Mesenchymal stem cell (in vitro differentiated cells and primary cell): ENCODE measurements around the gene ATXN7.

Experiments used
- DNase-seq: peaks from one replicate; pipeline ENCODE4 v3.0.0-alpha.2; 2013
- H2AFZ ChIP-seq: one replicate; pipeline ENCODE4 v1.6.1; 2013; ENCODE audit warnings: low read depth, mild to moderate bottlenecking, control low read depth, inconsistent platforms, low read length, moderate library complexity
- H2AK5ac ChIP-seq: 2 replicates; pipeline ENCODE4 v1.6.1; 2013; ENCODE audit warnings: low read length, moderate library complexity, mild to moderate bottlenecking, inconsistent platforms; ENCODE audit not compliant: severe bottlenecking
- H2BK120ac ChIP-seq: one replicate; pipeline ENCODE4 v1.6.1; 2013; ENCODE audit warnings: low read depth, mild to moderate bottlenecking, inconsistent platforms, low read length, moderate library complexity
- H2BK12ac ChIP-seq, 2 experiments: one replicate each; pipeline ENCODE4 v1.6.1; 2013; ENCODE audit warnings: inconsistent platforms in 2 of 2, low read length in 2 of 2, mild to moderate bottlenecking in 2 of 2, moderate library complexity in 2 of 2, control low read depth in 1 of 2
- H2BK15ac ChIP-seq: one replicate; pipeline ENCODE4 v1.6.1; 2013; ENCODE audit warnings: mild to moderate bottlenecking, low read depth, inconsistent platforms; ENCODE audit not compliant: poor library complexity, severe bottlenecking
- H2BK5ac ChIP-seq: 2 replicates; pipeline ENCODE4 v1.6.1; 2013; ENCODE audit warnings: low read depth, mild to moderate bottlenecking, low read length, control low read depth, inconsistent platforms; ENCODE audit not compliant: poor library complexity, severe bottlenecking
- H3K14ac ChIP-seq, 2 experiments: one replicate each; pipeline ENCODE4 v1.6.1; 2013; ENCODE audit warnings: inconsistent platforms in 2 of 2, low read length in 2 of 2, control low read depth in 1 of 2, mild to moderate bottlenecking in 1 of 2, moderate library complexity in 1 of 2
- H3K18ac ChIP-seq, 2 experiments: one replicate each; pipeline ENCODE4 v1.6.1; 2013; ENCODE audit warnings: inconsistent platforms in 2 of 2, low read length in 2 of 2, control low read depth in 1 of 2, low read depth in 1 of 2, mild to moderate bottlenecking in 1 of 2
- H3K23ac ChIP-seq, 2 experiments: one replicate each; pipeline ENCODE4 v1.6.1; 2013; ENCODE audit warnings: inconsistent platforms in 2 of 2, low read length in 2 of 2, mild to moderate bottlenecking in 2 of 2, moderate library complexity in 2 of 2, control low read depth in 1 of 2
- H3K27ac ChIP-seq: 2 replicates; pipeline ENCODE4 v1.5.1; 2013; ENCODE audit warnings: mild to moderate bottlenecking, moderate library complexity, low read length, control low read depth, inconsistent platforms; ENCODE audit not compliant: poor library complexity, severe bottlenecking
- H3K27me3 ChIP-seq, 2 experiments: 2 replicates each; pipeline versions ENCODE4 v1.6.1 to v1.7.0; 2013; ENCODE audit warnings: low read length in 2 of 2, mild to moderate bottlenecking in 2 of 2, moderate library complexity in 2 of 2, control low read depth in 1 of 2, inconsistent platforms in 1 of 2; ENCODE audit not compliant: control insufficient read depth in 1 of 2, insufficient read depth in 1 of 2
- H3K36me3 ChIP-seq, 2 experiments: 2 replicates each; pipeline versions ENCODE4 v1.6.1 to v1.7.0; 2013; ENCODE audit warnings: low read length in 2 of 2, control low read depth in 1 of 2, inconsistent platforms in 1 of 2, low read depth in 1 of 2, mild to moderate bottlenecking in 1 of 2; ENCODE audit not compliant: insufficient read depth in 2 of 2, control insufficient read depth in 1 of 2
- H3K4ac ChIP-seq, 2 experiments: one replicate each; pipeline ENCODE4 v1.6.1; 2013; ENCODE audit warnings: inconsistent platforms in 2 of 2, low read length in 2 of 2, mild to moderate bottlenecking in 2 of 2, moderate library complexity in 2 of 2, control low read depth in 1 of 2, low read depth in 1 of 2
- H3K4me1 ChIP-seq: 2 replicates; pipeline ENCODE4 v1.6.1; 2013; ENCODE audit warnings: low read depth, low read length, control low read depth; ENCODE audit not compliant: control insufficient read depth, insufficient read depth
- H3K4me2 ChIP-seq: 2 replicates; pipeline ENCODE4 v1.6.1; 2013; ENCODE audit warnings: low read length, mild to moderate bottlenecking, inconsistent platforms; ENCODE audit not compliant: poor library complexity, severe bottlenecking
- H3K4me3 ChIP-seq, 2 experiments: 2 replicates each; pipeline versions ENCODE4 v1.5.1 to v1.7.0; 2013; ENCODE audit warnings: low read length in 2 of 2, mild to moderate bottlenecking in 2 of 2, control low read depth in 1 of 2, low read depth in 1 of 2; ENCODE audit not compliant: insufficient read depth in 1 of 2
- H3K79me1 ChIP-seq: replicated peaks from 2 replicates; pipeline ENCODE4 v1.6.1; 2013; ENCODE audit warnings: mild to moderate bottlenecking, control low read depth, low read length, inconsistent platforms; ENCODE audit not compliant: poor library complexity, severe bottlenecking
- H3K9ac ChIP-seq: 2 replicates; pipeline ENCODE4 v1.7.0; 2013; ENCODE audit warnings: mild to moderate bottlenecking, low read length, moderate library complexity
- H3K9me3 ChIP-seq: 2 replicates; pipeline ENCODE4 v1.7.0; 2013; ENCODE audit warnings: mild to moderate bottlenecking, low read length; ENCODE audit not compliant: control insufficient read depth
- H4K8ac ChIP-seq: one replicate; pipeline ENCODE4 v1.6.1; 2013; ENCODE audit warnings: inconsistent platforms, mild to moderate bottlenecking, low read length, moderate library complexity
- H4K91ac ChIP-seq: one replicate; pipeline ENCODE4 v1.6.1; 2013; ENCODE audit warnings: mild to moderate bottlenecking, low read length, inconsistent platforms
- WGBS: methylation state at CpG from one replicate; pipeline ENCODE4 v1.1.7; 2013; ENCODE audit warnings: mixed read lengths; 5-methylcytosine and 5-hydroxymethylcytosine counted together

The ATXN7 gene

GRCh38 chr3:63905731-63906620 is 42.3 kb downstream of the ATXN7 start:
- Histone ChIP-seq H3K36me3 (peaks cover 0 to 28% of the 10 kb centered on the region in 2 experiments), H2BK12ac (no peak overlapping the region), H3K14ac (no peak overlapping the region), H4K8ac (no peak overlapping the region), H2BK5ac (no peak overlapping the region), H2AFZ (no peak overlapping the region), H3K4me2 (no peak overlapping the region), H2BK120ac (no peak overlapping the region), H3K4me1 (no peaks in the 10 kb centered on the region), H3K27ac (no peak overlapping the region), H3K9me3 (no peaks in the 10 kb centered on the region), H3K79me1 (peaks cover 19% of the 10 kb centered on the region), H3K4me3 (no peak overlapping the region), H3K9ac (no peak overlapping the region), H4K91ac (no peak overlapping the region), H2AK5ac (no peak overlapping the region), H2BK15ac (no peak overlapping the region), H3K27me3 (no peaks in the 10 kb centered on the region), H3K23ac (no peak overlapping the region), H3K18ac (no peak overlapping the region), H3K4ac (no peak overlapping the region)
- 98% methylated on average over 3 of the region's 4 CpGs for whole genome bisulfite sequencing
- no peak for DNase-seq

- Histone ChIP-seq H2BK120ac (no peak overlapping the region), H3K4me2 (no peak overlapping the region), H3K9ac (peak overlapping the region; percentile 13), H2BK5ac (no peak overlapping the region), H3K27me3 (no peaks in the 10 kb centered on the region), H3K18ac (no peak overlapping the region), H2BK15ac (no peak overlapping the region), H3K4me1 (peaks cover 3% of the 10 kb centered on the region), H3K36me3 (peaks cover 0 to 18% of the 10 kb centered on the region in 2 experiments), H3K79me1 (peaks cover 17% of the 10 kb centered on the region), H3K4me3 (no peak overlapping the region), H3K23ac (no peak overlapping the region), H2AK5ac (no peak overlapping the region), H3K4ac (no peak overlapping the region), H3K9me3 (no peaks in the 10 kb centered on the region), H4K8ac (no peak overlapping the region), H3K14ac (no peak overlapping the region), H2BK12ac (no peak overlapping the region), H4K91ac (no peak overlapping the region), H2AFZ (no peak overlapping the region), H3K27ac (no peak overlapping the region)
- WGBS, result 81% methylated on average over 2 of the region's 2 CpGs
- DNase-seq, result peak; percentile 65
Observed at GRCh38 chr3:63908081-63908736, 44.5 kb downstream of the ATXN7 start.

GRCh38 chr3:63908776-63909175 is 45.1 kb downstream of the ATXN7 start:
- no peak overlapping the region for H3K14ac ChIP-seq
- H2BK5ac ChIP-seq, result no peak overlapping the region
- peaks cover 0 to 18% of the 10 kb centered on the region in 2 experiments for H3K36me3 ChIP-seq
- H3K4me1 ChIP-seq, result peaks cover 4% of the 10 kb centered on the region
- H2AK5ac ChIP-seq, result no peak overlapping the region
- H3K18ac ChIP-seq, result no peak overlapping the region
- H2AFZ ChIP-seq, result no peak overlapping the region
- H3K79me1 ChIP-seq, result peaks cover 17% of the 10 kb centered on the region
- H4K91ac ChIP-seq, result no peak overlapping the region
- H2BK12ac ChIP-seq, result no peak overlapping the region
- no peak overlapping the region for H3K27ac ChIP-seq
- no peaks in the 10 kb centered on the region for H3K9me3 ChIP-seq
- no peak overlapping the region for H4K8ac ChIP-seq
- H3K4me2 ChIP-seq, result no peak overlapping the region
- DNase-seq, result no peak
- no peak overlapping the region for H3K23ac ChIP-seq
- 100% methylated on average over 1 of the region's 1 CpG for WGBS
- H3K4me3 ChIP-seq, result no peak overlapping the region
- H3K4ac ChIP-seq, result no peak overlapping the region
- no peaks in the 10 kb centered on the region for H3K27me3 ChIP-seq
- H3K9ac ChIP-seq, result peak overlapping the region; percentile 13
- H2BK15ac ChIP-seq, result no peak overlapping the region
- H2BK120ac ChIP-seq, result no peak overlapping the region

GRCh38 chr3:63909431-63909830 is 45.8 kb downstream of the ATXN7 start:
- no peak overlapping the region for H2BK12ac ChIP-seq
- H4K91ac ChIP-seq, result no peak overlapping the region
- H2AFZ ChIP-seq, result no peak overlapping the region
- DNase-seq, result peak; percentile 35
- no peak overlapping the region for H3K4ac ChIP-seq
- no peak overlapping the region for H3K23ac ChIP-seq
- no peaks in the 10 kb centered on the region for H3K9me3 ChIP-seq
- H2AK5ac ChIP-seq, result no peak overlapping the region
- H3K27ac ChIP-seq, result no peak overlapping the region
- H3K18ac ChIP-seq, result no peak overlapping the region
- no peak overlapping the region for H2BK5ac ChIP-seq
- WGBS, result 13% methylated on average over 1 of the region's 2 CpGs
- no peak overlapping the region for H4K8ac ChIP-seq
- H3K14ac ChIP-seq, result no peak overlapping the region
- no peak overlapping the region for H2BK120ac ChIP-seq
- peaks cover 0 to 17% of the 10 kb centered on the region in 2 experiments for H3K36me3 ChIP-seq
- no peaks in the 10 kb centered on the region for H3K27me3 ChIP-seq
- H3K4me3 ChIP-seq, result no peak overlapping the region
- H3K4me1 ChIP-seq, result peaks cover 4% of the 10 kb centered on the region
- H3K4me2 ChIP-seq, result no peak overlapping the region
- H2BK15ac ChIP-seq, result no peak overlapping the region
- peaks cover 21% of the 10 kb centered on the region for H3K79me1 ChIP-seq
- no peak overlapping the region for H3K9ac ChIP-seq
